Inferior parietal cortex (tissue), 1 donor: ENCODE data around the gene SRRM2.

Experiments
- DNase-seq: peaks from one replicate; pipeline ENCODE4 v3.0.0-alpha.2; 2016; ENCODE audit errors: extremely low spot score

The SRRM2 gene

GRCh38 chr16:2752035-2752849 lies at the start of gene SRRM2:
TSS of gene SRRM2 (plus strand) at chr16:2752638. CDS start at chr16:2756365, 3,727 bp downstream.
- DNase-seq: peak; percentile 98

GRCh38 chr16:2702871-2703745 lies 49.3 kb upstream of the SRRM2 start:
- DNase-seq: no peak

GRCh38 chr16:2704166-2704982 lies 48.1 kb upstream of the SRRM2 start:
- DNase-seq: no peak

GRCh38 chr16:2704983-2705275 lies 47.5 kb upstream of the SRRM2 start:
- no peak for DNase-seq

GRCh38 chr16:2705351-2705750 lies 47.1 kb upstream of the SRRM2 start:
- no peak for DNase-seq

- no peak for DNase-seq
Measured at GRCh38 chr16:2706085-2706484, 46.4 kb upstream of the SRRM2 start.

GRCh38 chr16:2706611-2707311 lies 45.7 kb upstream of the SRRM2 start:
- no peak for DNase-seq

- DNase-seq: no peak
Measured at GRCh38 chr16:2707368-2708289, 44.8 kb upstream of the SRRM2 start.

GRCh38 chr16:2708290-2708639 lies 44.2 kb upstream of the SRRM2 start:
- no peak for DNase-seq

- no peak for DNase-seq
Measured at GRCh38 chr16:2708955-2709587, 43.4 kb upstream of the SRRM2 start.

GRCh38 chr16:2709588-2709984 lies 42.9 kb upstream of the SRRM2 start:
- DNase-seq: no peak

- DNase-seq: no peak
Measured at GRCh38 chr16:2710021-2710710, 42.3 kb upstream of the SRRM2 start.

GRCh38 chr16:2710711-2711231 lies 41.7 kb upstream of the SRRM2 start:
- DNase-seq: peak; percentile 38

GRCh38 chr16:2711370-2712062 lies 40.9 kb upstream of the SRRM2 start:
- DNase-seq: no peak

- DNase-seq: no peak
Measured at GRCh38 chr16:2712063-2712441, 40.4 kb upstream of the SRRM2 start.

GRCh38 chr16:2712546-2712945 lies 39.9 kb upstream of the SRRM2 start:
- no peak for DNase-seq

- DNase-seq: no peak
Measured at GRCh38 chr16:2713523-2713922, 38.9 kb upstream of the SRRM2 start.

GRCh38 chr16:2713985-2714774 lies 38.3 kb upstream of the SRRM2 start:
- DNase-seq: no peak
